WTC11 (cell line): Measurements from ENCODE around the gene LRRTM3.

ENCODE experiments used
- FOXP1 ChIP-seq: sonication (generic); formaldehyde crosslinking; IDR thresholded peaks from 2 replicates; pipeline ENCODE4 v1.8.0; 2022; ENCODE audit warnings: missing genetic modification reagents, mild to moderate bottlenecking, moderate library complexity, borderline replicate concordance
- GABPB1 ChIP-seq: sonication (generic); formaldehyde crosslinking; IDR thresholded peaks from 2 replicates; pipeline ENCODE4 v1.8.1; 2023; ENCODE audit warnings: mild to moderate bottlenecking, missing genetic modification reagents
- KAT7 ChIP-seq: sonication (generic); formaldehyde crosslinking; IDR thresholded peaks from 2 replicates; pipeline ENCODE4 v1.8.1; 2023; ENCODE audit warnings: missing genetic modification reagents, mild to moderate bottlenecking, borderline replicate concordance
- NR2C2 ChIP-seq: sonication (generic); formaldehyde crosslinking; IDR thresholded peaks from 2 replicates; pipeline ENCODE4 v1.8.0; 2022; ENCODE audit warnings: mild to moderate bottlenecking, missing genetic modification reagents
- TEAD4 ChIP-seq: sonication (generic); formaldehyde crosslinking; IDR thresholded peaks from 2 replicates; pipeline ENCODE4 v1.8.0; 2022; ENCODE audit warnings: mild to moderate bottlenecking, missing genetic modification reagents
- ZNF416 ChIP-seq: fragments of 250-450 bp; sonication (Bioruptor Pico); IDR thresholded peaks from 2 replicates; pipeline ENCODE4 v1.9.0; 2021; ENCODE audit warnings: mild to moderate bottlenecking, inconsistent platforms
- TF ChIP-seq, protein P1 (sequence below): fragments of 200-600 bp; IDR thresholded peaks from 2 replicates; pipeline ENCODE4 v1.8.0; 2022; ENCODE audit warnings: antibody characterized with exemption
- TF ChIP-seq, protein P2 (sequence below): sonication (generic); formaldehyde crosslinking; conservative IDR thresholded peaks from 2 replicates; pipeline ENCODE4 v1.8.1; 2022; ENCODE audit warnings: mild to moderate bottlenecking, missing genetic modification reagents
- TF ChIP-seq, protein P3 (sequence below): sonication (generic); formaldehyde crosslinking; IDR thresholded peaks from 2 replicates; pipeline ENCODE4 v1.8.1; 2022; ENCODE audit warnings: low read depth, missing genetic modification reagents, borderline replicate concordance
- TF ChIP-seq, protein P4 (sequence below): sonication (generic); formaldehyde crosslinking; IDR thresholded peaks from 2 replicates; pipeline ENCODE4 v1.8.0; 2023; ENCODE audit warnings: mild to moderate bottlenecking, missing genetic modification reagents

DNA sequence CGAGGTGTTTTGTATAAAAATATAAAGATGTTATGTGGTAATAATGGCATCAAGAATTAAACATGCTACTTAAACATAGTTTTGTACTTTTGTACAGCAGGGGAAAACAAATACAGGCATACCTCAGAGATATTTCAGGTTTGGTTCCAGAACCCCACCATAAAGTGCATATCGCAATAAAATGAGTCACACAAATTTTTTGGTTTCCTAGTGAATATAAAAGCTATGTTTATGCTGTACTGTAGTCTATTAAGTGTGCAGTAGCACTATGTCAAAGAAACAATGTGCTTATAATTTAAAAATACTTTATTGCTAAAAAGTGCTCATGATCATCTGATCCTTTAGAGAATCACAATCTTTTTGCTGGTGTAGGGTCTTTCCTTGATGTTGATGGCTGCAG lies 17.8 kb downstream of the LRRTM3 start:
- TF ChIP-seq NR2C2 (CRISPR knock-in tag) (no peak), TEAD4 (CRISPR knock-in tag) (no peak), GABPB1 (CRISPR knock-in tag) (no peak), ZNF416 (no peak), FOXP1 (no peak), KAT7 (no peak)
- TF ChIP-seq, protein P1, sequence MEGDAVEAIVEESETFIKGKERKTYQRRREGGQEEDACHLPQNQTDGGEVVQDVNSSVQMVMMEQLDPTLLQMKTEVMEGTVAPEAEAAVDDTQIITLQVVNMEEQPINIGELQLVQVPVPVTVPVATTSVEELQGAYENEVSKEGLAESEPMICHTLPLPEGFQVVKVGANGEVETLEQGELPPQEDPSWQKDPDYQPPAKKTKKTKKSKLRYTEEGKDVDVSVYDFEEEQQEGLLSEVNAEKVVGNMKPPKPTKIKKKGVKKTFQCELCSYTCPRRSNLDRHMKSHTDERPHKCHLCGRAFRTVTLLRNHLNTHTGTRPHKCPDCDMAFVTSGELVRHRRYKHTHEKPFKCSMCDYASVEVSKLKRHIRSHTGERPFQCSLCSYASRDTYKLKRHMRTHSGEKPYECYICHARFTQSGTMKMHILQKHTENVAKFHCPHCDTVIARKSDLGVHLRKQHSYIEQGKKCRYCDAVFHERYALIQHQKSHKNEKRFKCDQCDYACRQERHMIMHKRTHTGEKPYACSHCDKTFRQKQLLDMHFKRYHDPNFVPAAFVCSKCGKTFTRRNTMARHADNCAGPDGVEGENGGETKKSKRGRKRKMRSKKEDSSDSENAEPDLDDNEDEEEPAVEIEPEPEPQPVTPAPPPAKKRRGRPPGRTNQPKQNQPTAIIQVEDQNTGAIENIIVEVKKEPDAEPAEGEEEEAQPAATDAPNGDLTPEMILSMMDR = no peak
- TF ChIP-seq, protein P2, sequence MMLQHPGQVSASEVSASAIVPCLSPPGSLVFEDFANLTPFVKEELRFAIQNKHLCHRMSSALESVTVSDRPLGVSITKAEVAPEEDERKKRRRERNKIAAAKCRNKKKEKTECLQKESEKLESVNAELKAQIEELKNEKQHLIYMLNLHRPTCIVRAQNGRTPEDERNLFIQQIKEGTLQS (CRISPR knock-in tag) = no peak
- TF ChIP-seq, protein P3, sequence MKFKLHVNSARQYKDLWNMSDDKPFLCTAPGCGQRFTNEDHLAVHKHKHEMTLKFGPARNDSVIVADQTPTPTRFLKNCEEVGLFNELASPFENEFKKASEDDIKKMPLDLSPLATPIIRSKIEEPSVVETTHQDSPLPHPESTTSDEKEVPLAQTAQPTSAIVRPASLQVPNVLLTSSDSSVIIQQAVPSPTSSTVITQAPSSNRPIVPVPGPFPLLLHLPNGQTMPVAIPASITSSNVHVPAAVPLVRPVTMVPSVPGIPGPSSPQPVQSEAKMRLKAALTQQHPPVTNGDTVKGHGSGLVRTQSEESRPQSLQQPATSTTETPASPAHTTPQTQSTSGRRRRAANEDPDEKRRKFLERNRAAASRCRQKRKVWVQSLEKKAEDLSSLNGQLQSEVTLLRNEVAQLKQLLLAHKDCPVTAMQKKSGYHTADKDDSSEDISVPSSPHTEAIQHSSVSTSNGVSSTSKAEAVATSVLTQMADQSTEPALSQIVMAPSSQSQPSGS = no peak
- TF ChIP-seq, protein P4, sequence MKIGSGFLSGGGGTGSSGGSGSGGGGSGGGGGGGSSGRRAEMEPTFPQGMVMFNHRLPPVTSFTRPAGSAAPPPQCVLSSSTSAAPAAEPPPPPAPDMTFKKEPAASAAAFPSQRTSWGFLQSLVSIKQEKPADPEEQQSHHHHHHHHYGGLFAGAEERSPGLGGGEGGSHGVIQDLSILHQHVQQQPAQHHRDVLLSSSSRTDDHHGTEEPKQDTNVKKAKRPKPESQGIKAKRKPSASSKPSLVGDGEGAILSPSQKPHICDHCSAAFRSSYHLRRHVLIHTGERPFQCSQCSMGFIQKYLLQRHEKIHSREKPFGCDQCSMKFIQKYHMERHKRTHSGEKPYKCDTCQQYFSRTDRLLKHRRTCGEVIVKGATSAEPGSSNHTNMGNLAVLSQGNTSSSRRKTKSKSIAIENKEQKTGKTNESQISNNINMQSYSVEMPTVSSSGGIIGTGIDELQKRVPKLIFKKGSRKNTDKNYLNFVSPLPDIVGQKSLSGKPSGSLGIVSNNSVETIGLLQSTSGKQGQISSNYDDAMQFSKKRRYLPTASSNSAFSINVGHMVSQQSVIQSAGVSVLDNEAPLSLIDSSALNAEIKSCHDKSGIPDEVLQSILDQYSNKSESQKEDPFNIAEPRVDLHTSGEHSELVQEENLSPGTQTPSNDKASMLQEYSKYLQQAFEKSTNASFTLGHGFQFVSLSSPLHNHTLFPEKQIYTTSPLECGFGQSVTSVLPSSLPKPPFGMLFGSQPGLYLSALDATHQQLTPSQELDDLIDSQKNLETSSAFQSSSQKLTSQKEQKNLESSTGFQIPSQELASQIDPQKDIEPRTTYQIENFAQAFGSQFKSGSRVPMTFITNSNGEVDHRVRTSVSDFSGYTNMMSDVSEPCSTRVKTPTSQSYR (CRISPR knock-in tag) = no peak
